M059J (cell line): Measurements from ENCODE around the gene COQ9. TPM values are rescaled to one million over a fixed set of nuclear protein-coding genes. Genes with fewer than 3 reads are reported as not detected.
A peak's percentile ranks its signal among the peaks of the same experiment; 100 is the strongest.
"Not testable (repeated sequence)": the region's sequence is repeated elsewhere in the genome, so short reads cannot be mapped to it uniquely, and the experiment has no call there.

Experiments
- DNase-seq: peaks from one replicate; pipeline ENCODE4 v3.0.0-alpha.2; 2012; ENCODE audit warnings: low read depth
- total RNA-seq: library from RNA; depleted of rRNA; stranded (reverse); fragments of >200 nt; shearing (Covaris generic); gene quantifications from 2 replicates; pipeline ENCODE4 v1.2.3, GENCODE V29; 2014; rRNA removed

Gene COQ9, protein sequence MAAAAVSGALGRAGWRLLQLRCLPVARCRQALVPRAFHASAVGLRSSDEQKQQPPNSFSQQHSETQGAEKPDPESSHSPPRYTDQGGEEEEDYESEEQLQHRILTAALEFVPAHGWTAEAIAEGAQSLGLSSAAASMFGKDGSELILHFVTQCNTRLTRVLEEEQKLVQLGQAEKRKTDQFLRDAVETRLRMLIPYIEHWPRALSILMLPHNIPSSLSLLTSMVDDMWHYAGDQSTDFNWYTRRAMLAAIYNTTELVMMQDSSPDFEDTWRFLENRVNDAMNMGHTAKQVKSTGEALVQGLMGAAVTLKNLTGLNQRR
- total RNA-seq, result 52.2 and 60.5 TPM in 2 replicates

DNA sequence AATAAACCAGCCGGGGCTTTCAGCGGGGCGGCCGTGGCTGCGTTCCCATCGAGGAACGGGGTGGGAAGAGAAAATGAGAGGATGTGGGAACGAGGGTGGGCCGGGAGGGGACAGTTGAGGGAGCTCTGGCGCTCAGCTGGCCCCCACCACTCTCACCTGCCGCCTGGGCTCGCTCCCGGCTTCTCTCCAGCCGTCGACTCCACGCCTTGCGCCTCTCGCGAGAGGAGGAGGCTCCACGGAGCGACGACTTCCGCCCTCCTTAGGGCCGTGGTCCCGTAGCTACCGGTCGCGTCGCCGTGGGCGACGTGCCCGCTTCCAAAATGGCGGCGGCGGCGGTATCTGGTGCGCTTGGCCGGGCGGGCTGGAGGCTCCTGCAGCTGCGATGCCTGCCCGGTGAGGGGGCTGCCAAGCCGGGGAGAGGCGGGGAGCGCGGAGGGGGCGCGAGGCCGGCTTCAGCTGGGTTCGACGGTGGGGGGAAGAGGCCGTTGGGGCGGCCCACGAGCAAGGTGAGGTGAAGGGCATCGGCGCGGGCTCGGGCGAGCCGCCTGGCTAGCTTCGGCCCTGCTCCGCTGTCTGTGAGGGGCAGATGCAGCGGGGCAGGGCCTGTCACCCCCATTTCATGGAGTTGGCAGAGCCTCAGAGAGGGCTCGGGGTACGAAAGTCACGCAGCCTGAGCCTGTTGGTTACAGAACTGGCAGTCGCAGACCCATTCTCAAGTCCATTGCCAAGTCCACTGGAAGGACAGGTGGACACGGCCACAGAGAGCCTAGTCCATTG lies at the start of gene COQ9, which contains the start of gene CIAPIN1:
Gene COQ9 (plus strand): TSS at position 294 of the 777 bp plus-strand sequence. CDS start 27 bp downstream, at position 321.
Gene CIAPIN1 (minus strand): TSS at position 200 of the 777 bp plus-strand sequence. CDS start 6,457 bp downstream, outside the sequence.
- peak; percentile 95 for DNase-seq

GRCh38 chr16:57397493-57397892 lies 49.8 kb upstream of the COQ9 start:
- not testable (repeated sequence) for DNase-seq

- DNase-seq, result no peak
These were observed 45.2 kb upstream of the COQ9 start for GRCh38 chr16:57401943-57402640.

- DNase-seq, result no peak
These were observed 43.1 kb upstream of the COQ9 start, which contains the start of gene CCL17 for GRCh38 chr16:57403965-57404817. Gene CCL17 (plus strand): TSS chr16:57404767. CDS start chr16:57413933, 9,166 bp downstream.

DNA sequence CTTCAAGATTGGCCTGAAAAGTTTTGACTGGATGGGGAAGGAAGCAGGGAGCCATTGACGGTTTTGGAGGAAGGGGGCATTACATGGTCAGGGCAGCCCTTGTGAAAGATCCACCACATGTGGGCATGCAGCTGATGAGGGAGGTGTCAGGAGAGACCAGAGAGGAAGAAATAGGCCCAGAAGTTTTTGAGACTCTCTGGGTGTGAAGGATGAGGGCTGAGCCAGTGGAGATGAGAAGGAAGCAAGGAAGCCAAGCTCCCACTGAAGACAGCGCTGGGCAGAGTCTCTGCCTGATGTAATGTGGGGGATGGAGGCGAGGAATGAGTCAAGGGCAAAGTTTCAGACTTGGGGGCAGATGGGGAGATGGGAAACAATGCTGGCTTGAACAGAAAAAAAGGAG lies 42.2 kb upstream of the COQ9 start:
- no peak for DNase-seq

GRCh38 chr16:57406881-57407280 lies 40.4 kb upstream of the COQ9 start:
- no peak for DNase-seq

DNA sequence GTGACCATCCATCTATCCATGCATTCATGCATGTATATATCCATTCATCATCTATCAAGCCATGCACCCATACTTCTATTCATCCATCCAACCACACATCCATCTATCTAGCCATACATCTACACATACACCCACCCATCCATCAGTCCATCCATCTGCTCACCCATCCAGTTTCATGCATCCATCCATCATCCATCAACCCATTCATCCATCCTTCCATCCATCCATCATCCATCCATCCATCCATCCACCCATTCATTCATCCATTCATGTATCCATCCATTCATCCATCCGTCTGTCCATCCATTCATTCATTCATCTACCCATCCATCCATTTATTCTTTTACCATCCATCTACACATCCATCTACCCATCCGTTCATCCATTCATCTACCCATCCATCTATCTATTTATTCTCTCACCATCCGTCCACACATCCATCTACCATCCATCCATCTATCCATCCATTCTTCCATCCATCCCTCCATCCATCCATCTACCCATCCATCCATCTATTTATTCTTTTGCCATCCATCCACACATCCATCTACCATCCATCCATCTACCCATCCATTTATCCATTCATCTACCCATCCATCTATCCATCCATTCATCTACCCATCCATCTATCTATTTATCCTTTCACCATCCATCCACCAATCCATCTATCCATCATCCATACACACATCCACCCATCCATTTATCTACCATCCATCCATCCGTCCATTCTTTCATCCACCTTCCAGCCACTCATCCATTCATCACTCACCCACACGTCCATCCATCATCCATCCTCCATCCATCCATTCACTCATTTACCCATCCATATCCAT lies 39.5 kb upstream of the COQ9 start:
- DNase-seq, result no peak

GRCh38 chr16:57409065-57409464 lies 38.2 kb upstream of the COQ9 start:
- no peak for DNase-seq

- no peak for DNase-seq
These were observed 37.2 kb upstream of the COQ9 start for GRCh38 chr16:57409870-57410587.

GRCh38 chr16:57411362-57411976 lies 35.8 kb upstream of the COQ9 start:
- DNase-seq, result no peak

DNA sequence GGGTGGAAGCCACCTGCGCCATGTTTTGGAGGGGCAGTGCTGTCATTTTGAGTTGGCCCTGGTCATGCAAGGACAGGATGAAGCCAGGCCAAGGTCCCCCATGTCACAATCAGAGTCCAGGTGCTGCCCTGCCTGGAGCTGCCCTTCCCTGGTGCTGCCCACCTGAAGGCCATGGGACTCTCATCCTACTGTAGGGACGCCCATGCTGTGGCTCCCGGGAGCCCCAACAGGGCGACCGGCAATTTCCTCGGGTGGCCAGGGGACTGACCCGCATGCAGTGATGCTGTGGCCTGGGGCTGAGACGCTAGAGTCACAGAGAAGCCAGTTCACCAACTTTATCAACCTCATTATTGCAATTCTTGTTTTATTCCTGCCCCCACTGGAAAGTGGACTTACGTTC lies 34.7 kb upstream of the COQ9 start:
- no peak for DNase-seq

DNA sequence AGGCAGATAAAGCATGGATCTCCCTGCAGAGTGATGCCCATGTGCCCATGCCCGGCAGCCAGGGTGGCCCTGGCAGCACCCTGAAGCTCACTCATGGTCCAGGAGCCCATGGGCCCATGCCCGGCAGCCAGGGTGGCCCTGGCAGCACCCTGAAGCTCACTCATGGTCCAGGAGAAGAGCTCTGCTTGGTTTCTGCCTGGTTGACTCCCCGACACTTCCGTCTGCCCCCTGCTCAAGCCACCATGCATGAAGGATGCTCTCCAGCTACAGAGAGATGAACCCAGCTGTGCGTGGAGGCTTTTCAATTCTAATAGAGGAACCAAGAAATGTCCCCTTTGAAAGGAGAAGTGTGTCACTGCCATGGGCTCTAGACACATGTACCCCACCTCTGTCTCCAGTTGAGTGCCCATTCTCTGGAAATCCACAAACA lies 34.0 kb upstream of the COQ9 start:
- no peak for DNase-seq

DNA sequence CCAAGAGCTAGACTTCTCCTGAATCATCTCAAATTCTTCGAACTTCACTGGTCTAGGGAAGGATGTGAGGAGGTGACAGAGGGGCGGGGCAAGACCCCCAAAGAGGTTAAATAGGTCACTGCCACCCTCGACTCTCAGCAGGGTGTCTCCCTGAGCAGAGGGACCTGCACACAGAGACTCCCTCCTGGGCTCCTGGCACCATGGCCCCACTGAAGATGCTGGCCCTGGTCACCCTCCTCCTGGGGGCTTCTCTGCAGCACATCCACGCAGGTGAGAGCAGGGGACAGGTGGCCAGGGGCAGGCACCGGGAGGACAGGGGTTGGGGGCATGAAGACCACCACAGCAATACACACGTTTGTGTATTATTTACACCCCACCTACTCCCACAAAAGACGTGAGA lies 33.5 kb upstream of the COQ9 start:
- DNase-seq, result no peak

DNA sequence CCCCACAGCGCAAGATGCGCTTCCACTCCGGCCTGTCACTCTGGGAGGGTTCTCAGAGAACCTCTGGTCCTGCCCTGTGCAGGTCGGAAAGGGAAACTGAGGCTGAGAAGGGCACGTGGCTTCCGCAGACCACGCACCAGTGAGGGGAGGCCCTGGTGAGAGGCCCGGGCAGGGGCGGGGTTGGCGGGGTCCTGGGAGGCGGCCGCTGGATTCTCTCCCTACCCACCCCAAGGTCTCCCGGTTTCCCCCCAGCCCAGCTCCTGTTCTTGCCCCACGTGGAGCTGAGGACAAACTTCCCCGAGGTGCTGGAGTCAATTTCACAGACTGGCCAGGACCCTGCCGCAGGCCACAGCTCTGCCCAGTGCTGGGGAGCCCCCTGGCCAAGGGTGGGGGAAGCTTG lies 31.2 kb upstream of the COQ9 start:
- DNase-seq, result no peak

DNA sequence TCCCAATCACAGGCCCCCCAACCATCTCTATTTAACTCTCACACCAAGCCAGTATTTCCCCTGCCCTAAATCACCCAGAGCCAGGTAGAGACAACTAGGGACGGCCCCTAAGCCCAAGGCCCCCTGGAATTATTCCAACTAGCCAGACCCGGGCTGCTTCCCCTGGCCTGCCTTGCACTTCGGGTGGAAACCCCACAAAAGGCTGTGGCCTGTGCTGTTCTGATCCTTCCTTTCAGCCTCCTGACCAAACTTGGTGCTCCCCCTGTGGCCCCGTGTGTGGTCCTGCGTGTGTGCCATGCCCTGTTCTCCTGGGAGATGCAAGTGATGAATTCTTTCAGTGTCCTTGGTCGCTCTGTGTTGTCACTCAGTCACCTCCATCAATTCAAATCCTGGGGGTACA lies 27.8 kb upstream of the COQ9 start:
- DNase-seq, result no peak

- peak; percentile 71 for DNase-seq
These were observed 25.0 kb upstream of the COQ9 start for GRCh38 chr16:57422026-57422944.

- DNase-seq, result no peak
These were observed 24.1 kb upstream of the COQ9 start for GRCh38 chr16:57423152-57423551.

DNA sequence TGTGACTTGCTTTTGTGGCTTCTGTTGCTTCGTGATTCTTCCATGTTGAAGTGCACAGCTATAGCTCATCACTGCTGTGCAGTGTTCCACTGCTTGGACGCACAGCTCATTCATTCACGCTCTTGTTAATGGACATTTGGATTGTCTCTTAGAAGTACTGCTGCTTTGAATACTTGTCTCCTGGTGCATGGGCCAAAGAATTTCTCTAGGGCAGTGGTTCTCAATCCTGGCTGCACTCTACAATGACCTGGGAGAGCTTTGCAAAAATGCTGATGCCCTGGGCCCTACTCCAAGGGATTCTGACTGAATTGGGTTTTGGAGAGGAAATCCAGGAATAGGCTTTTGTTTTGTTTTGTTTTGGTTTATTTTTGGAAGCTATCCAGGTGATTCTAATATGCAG lies 22.7 kb upstream of the COQ9 start:
- DNase-seq, result no peak
